Measurements from ENCODE around the gene MICAL1.

The MICAL1 gene, protein sequence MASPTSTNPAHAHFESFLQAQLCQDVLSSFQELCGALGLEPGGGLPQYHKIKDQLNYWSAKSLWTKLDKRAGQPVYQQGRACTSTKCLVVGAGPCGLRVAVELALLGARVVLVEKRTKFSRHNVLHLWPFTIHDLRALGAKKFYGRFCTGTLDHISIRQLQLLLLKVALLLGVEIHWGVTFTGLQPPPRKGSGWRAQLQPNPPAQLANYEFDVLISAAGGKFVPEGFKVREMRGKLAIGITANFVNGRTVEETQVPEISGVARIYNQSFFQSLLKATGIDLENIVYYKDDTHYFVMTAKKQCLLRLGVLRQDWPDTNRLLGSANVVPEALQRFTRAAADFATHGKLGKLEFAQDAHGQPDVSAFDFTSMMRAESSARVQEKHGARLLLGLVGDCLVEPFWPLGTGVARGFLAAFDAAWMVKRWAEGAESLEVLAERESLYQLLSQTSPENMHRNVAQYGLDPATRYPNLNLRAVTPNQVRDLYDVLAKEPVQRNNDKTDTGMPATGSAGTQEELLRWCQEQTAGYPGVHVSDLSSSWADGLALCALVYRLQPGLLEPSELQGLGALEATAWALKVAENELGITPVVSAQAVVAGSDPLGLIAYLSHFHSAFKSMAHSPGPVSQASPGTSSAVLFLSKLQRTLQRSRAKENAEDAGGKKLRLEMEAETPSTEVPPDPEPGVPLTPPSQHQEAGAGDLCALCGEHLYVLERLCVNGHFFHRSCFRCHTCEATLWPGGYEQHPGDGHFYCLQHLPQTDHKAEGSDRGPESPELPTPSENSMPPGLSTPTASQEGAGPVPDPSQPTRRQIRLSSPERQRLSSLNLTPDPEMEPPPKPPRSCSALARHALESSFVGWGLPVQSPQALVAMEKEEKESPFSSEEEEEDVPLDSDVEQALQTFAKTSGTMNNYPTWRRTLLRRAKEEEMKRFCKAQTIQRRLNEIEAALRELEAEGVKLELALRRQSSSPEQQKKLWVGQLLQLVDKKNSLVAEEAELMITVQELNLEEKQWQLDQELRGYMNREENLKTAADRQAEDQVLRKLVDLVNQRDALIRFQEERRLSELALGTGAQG

GRCh38 chr6:109455437-109456110 lies at the start of gene MICAL1:
TSS of gene MICAL1 (minus strand) at chr6:109455772. CDS start at chr6:109454196, 1,576 bp downstream.
- ATAC-seq (replicated peaks; ENCODE audit: extremely low read depth, poor library complexity, severe bottlenecking) (peak; percentile 55), DNase-seq (ENCODE audit: low spot score in 2 of 2) (peak; percentile 64 to 71)
- Mint-ChIP-seq H3K4me3 (peak within 1 kb of the TSS; percentile 99), H3K27ac (ENCODE audit: low read depth) (peak within 1 kb of the TSS; percentile 97), H3K9me3 (no peaks in the 10 kb centered on the region), H3K27me3 (no peaks in the 10 kb centered on the region), H3K4me1 (peaks cover 56% of the 10 kb centered on the region), H3K36me3 (ENCODE audit: insufficient read depth) (peaks cover 12% of the 10 kb centered on the region)

DNA sequence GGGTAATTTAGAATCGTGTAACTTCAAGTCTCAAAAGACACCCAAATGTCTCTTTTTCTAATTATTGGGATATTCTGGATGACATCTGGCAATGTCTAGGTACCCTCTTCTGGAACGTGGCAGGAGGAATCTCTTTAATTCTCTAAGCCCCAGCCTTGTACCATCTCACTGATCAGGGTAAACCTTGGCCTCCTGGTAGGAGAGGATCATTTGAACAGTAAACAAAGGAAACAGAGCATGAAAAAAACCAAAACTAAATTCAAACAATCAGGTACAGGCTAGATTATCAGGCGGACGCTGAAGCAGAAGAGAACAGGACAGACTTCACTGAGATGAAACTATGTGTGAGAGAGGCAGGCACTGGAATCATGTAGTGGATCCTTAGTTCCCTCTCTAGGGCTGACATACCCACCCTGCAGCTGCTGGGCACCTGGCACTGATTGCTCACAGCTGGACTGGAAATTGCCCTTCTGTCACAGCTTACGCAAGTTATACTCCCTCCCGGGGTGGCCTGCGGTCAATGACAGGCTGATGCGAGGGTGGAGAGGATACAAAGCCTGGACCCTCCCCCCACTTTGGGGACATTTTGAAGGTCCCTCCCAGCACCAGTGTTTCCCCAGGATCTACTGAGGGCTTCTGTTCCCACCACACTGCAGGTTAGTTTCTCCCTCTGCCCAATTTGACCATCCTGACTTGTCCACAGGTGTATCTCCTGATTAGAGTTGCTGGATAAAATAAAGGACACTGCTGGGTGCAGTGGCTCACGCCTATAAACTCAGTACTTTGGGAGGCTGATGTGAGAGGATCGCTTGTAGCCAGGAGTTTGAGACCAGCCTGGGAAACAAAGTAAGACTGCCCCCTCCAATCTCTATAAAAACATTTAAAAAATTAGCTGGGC lies 48.0 kb upstream of the MICAL1 start:
- Mint-ChIP-seq H3K4me1 (no peaks in the 10 kb centered on the region), H3K27ac (ENCODE audit: low read depth) (no peak overlapping the region), H3K4me3 (no peak overlapping the region), H3K9me3 (no peaks in the 10 kb centered on the region), H3K27me3 (peaks cover 12% of the 10 kb centered on the region), H3K36me3 (ENCODE audit: insufficient read depth) (no peaks in the 10 kb centered on the region)
- DNase-seq (ENCODE audit: low spot score in 2 of 2) (no peak), ATAC-seq (replicated peaks; ENCODE audit: extremely low read depth, poor library complexity, severe bottlenecking) (no peak)

- Mint-ChIP-seq H3K27ac (ENCODE audit: low read depth) (no peak overlapping the region), H3K27me3 (peaks cover 12% of the 10 kb centered on the region), H3K4me1 (no peaks in the 10 kb centered on the region), H3K36me3 (ENCODE audit: insufficient read depth) (peaks cover 1% of the 10 kb centered on the region), H3K4me3 (no peak overlapping the region), H3K9me3 (no peaks in the 10 kb centered on the region)
- ATAC-seq (replicated peaks; ENCODE audit: extremely low read depth, poor library complexity, severe bottlenecking) (no peak), DNase-seq (ENCODE audit: low spot score in 2 of 2) (no peak)
Measured at GRCh38 chr6:109498936-109499335, 43.4 kb upstream of the MICAL1 start.

GRCh38 chr6:109498052-109498451 lies 42.5 kb upstream of the MICAL1 start:
- DNase-seq (ENCODE audit: low spot score in 2 of 2) (no peak), ATAC-seq (replicated peaks; ENCODE audit: extremely low read depth, poor library complexity, severe bottlenecking) (no peak)
- H3K27ac Mint-ChIP-seq (ENCODE audit: low read depth): no peak overlapping the region
- H3K36me3 Mint-ChIP-seq (ENCODE audit: insufficient read depth): peaks cover 2% of the 10 kb centered on the region
- no peak overlapping the region for H3K4me3 Mint-ChIP-seq
- peaks cover 12% of the 10 kb centered on the region for H3K27me3 Mint-ChIP-seq
- H3K9me3 Mint-ChIP-seq: no peaks in the 10 kb centered on the region
- H3K4me1 Mint-ChIP-seq: no peaks in the 10 kb centered on the region

GRCh38 chr6:109496036-109496772 lies 40.6 kb upstream of the MICAL1 start:
- Mint-ChIP-seq H3K27ac (ENCODE audit: low read depth) (no peak overlapping the region), H3K4me3 (no peak overlapping the region)
- ATAC-seq (replicated peaks; ENCODE audit: extremely low read depth, poor library complexity, severe bottlenecking): no peak

GRCh38 chr6:109493865-109494264 lies 38.3 kb upstream of the MICAL1 start:
- Mint-ChIP-seq H3K4me1 (peaks cover 16% of the 10 kb centered on the region), H3K27me3 (no peaks in the 10 kb centered on the region), H3K36me3 (ENCODE audit: insufficient read depth) (peaks cover 4% of the 10 kb centered on the region), H3K9me3 (no peaks in the 10 kb centered on the region), H3K4me3 (no peak overlapping the region), H3K27ac (ENCODE audit: low read depth) (no peak overlapping the region)
- no peak for ATAC-seq (replicated peaks; ENCODE audit: extremely low read depth, poor library complexity, severe bottlenecking)
- no peak for DNase-seq (ENCODE audit: low spot score in 2 of 2)

More at GRCh38 chr6:109496036-109496772, 40.6 kb upstream of the MICAL1 start:
- Mint-ChIP-seq H3K4me1 (peaks cover 8% of the 10 kb centered on the region), H3K9me3 (no peaks in the 10 kb centered on the region), H3K36me3 (ENCODE audit: insufficient read depth) (peaks cover 2% of the 10 kb centered on the region), H3K27me3 (no peaks in the 10 kb centered on the region)
- DNase-seq (ENCODE audit: low spot score in 2 of 2): no peak

- H3K27me3 Mint-ChIP-seq: no peaks in the 10 kb centered on the region
- DNase-seq (ENCODE audit: low spot score in 2 of 2) (no peak), ATAC-seq (replicated peaks; ENCODE audit: extremely low read depth, poor library complexity, severe bottlenecking) (peak; percentile 99)
- H3K36me3 Mint-ChIP-seq (ENCODE audit: insufficient read depth): peaks cover 4% of the 10 kb centered on the region
- H3K27ac Mint-ChIP-seq (ENCODE audit: low read depth): peak overlapping the region; percentile 7
- peaks cover 16% of the 10 kb centered on the region for H3K4me1 Mint-ChIP-seq
- no peaks in the 10 kb centered on the region for H3K9me3 Mint-ChIP-seq
- H3K4me3 Mint-ChIP-seq: no peak overlapping the region
Measured at GRCh38 chr6:109491207-109491938, 35.8 kb upstream of the MICAL1 start.

- no peaks in the 10 kb centered on the region for H3K27me3 Mint-ChIP-seq
- peak overlapping the region; percentile 7 for H3K27ac Mint-ChIP-seq (ENCODE audit: low read depth)
- H3K9me3 Mint-ChIP-seq: no peaks in the 10 kb centered on the region
- ATAC-seq (replicated peaks; ENCODE audit: extremely low read depth, poor library complexity, severe bottlenecking) (no peak), DNase-seq (ENCODE audit: low spot score in 2 of 2) (no peak)
- H3K4me3 Mint-ChIP-seq: no peak overlapping the region
- peaks cover 16% of the 10 kb centered on the region for H3K4me1 Mint-ChIP-seq
- peaks cover 4% of the 10 kb centered on the region for H3K36me3 Mint-ChIP-seq (ENCODE audit: insufficient read depth)
Measured at GRCh38 chr6:109490713-109491112, 35.1 kb upstream of the MICAL1 start.

DNA sequence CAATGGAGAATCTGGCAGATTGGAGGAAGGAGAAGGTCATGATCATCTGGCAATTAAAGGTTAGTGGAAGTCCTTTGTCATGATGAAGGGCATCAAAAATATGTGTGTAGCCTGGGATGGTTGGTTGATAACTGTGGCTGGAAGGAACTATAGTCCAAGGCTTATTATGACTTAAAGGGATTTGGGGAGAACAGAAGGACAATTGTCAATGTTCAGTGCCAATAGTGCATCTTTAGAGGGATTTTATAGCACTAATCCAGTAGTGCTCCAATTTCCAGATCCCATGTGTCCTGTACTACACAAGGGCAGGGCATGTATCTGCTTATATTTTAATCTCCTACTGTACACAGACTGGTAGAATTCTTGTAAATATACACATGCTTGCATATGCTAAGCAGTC lies 32.4 kb upstream of the MICAL1 start:
- DNase-seq (ENCODE audit: low spot score in 2 of 2): no peak
- no peaks in the 10 kb centered on the region for H3K27me3 Mint-ChIP-seq
- peaks cover 2% of the 10 kb centered on the region for H3K36me3 Mint-ChIP-seq (ENCODE audit: insufficient read depth)
- H3K27ac Mint-ChIP-seq (ENCODE audit: low read depth): no peak overlapping the region
- no peak overlapping the region for H3K4me3 Mint-ChIP-seq
- ATAC-seq (replicated peaks; ENCODE audit: extremely low read depth, poor library complexity, severe bottlenecking): no peak
- no peaks in the 10 kb centered on the region for H3K9me3 Mint-ChIP-seq
- peaks cover 25% of the 10 kb centered on the region for H3K4me1 Mint-ChIP-seq

GRCh38 chr6:109486068-109486467 lies 30.5 kb upstream of the MICAL1 start:
- peak overlapping the region; percentile 7 for H3K27ac Mint-ChIP-seq (ENCODE audit: low read depth)
- no peak overlapping the region for H3K4me3 Mint-ChIP-seq

More at GRCh38 chr6:109486068-109486467, 30.5 kb upstream of the MICAL1 start:
- Mint-ChIP-seq H3K36me3 (ENCODE audit: insufficient read depth) (peaks cover 13% of the 10 kb centered on the region), H3K4me1 (peaks cover 32% of the 10 kb centered on the region), H3K9me3 (no peaks in the 10 kb centered on the region), H3K27me3 (no peaks in the 10 kb centered on the region)
- DNase-seq (ENCODE audit: low spot score in 2 of 2) (no peak), ATAC-seq (replicated peaks; ENCODE audit: extremely low read depth, poor library complexity, severe bottlenecking) (no peak)
